ENCODE data around the gene LCN6. TPM values are rescaled to one million over a fixed set of nuclear protein-coding genes. Genes with fewer than 3 reads are reported as not detected.

The LCN6 gene
- total and polyA plus RNA-seq, 9 of the 15 experiments (the other 6 are each of a cell fraction or from before 2014, with no cell fraction given): 0.10 to 0.45 (median 0.37) TPM; not detected in 5

- TF ChIP-seq ZBTB9 (CRISPR knock-in tag; IDR thresholded peaks at IDR 0.05) (peak; percentile 95), NFATC3 (IDR thresholded peaks at IDR 0.05) (no peak), BCL6 (CRISPR knock-in tag; IDR thresholded peaks at IDR 0.05) (0 out of 2 replicates have a peak, but pooled peaks have one; percentile 38), PHF21A (IDR thresholded peaks at IDR 0.05; ENCODE audit: borderline replicate concordance, low read depth) (no peak), SMAD3 (CRISPR knock-in tag; conservative IDR thresholded peaks at IDR 0.05) (peak; percentile 89; the same call in 1 of the 2 replicates), HDGF (IDR thresholded peaks at IDR 0.05) (no peak), ZNF583 (CRISPR knock-in tag; IDR thresholded peaks at IDR 0.05) (peak; percentile 88), TEAD1 (CRISPR knock-in tag; IDR thresholded peaks at IDR 0.05) (peak in 1 of 2 experiments; percentile 78; a peak in 1 of 4 replicates), PBX2 (CRISPR knock-in tag; IDR thresholded peaks at IDR 0.05; ENCODE audit: low read depth) (no peak), PBX2 (tag; conservative IDR thresholded peaks at IDR 0.05; ENCODE audit: low read depth) (0 out of 2 replicates have a peak, but pooled peaks have one; percentile 13), NR4A1 (CRISPR knock-in tag; IDR thresholded peaks at IDR 0.05) (no peak), NR4A1 (tag; IDR thresholded peaks at IDR 0.05) (peak; percentile 98), ZBTB40 (IDR thresholded peaks at IDR 0.05) (peak; percentile 43; the same call in 1 of the 2 replicates), ZBTB40 (CRISPR knock-in tag; IDR thresholded peaks at IDR 0.05) (no peak)
Observed at GRCh38 chr9:136789523-136789937, 41.2 kb upstream of the LCN6 start (continued).

Measured in K562 (cell line).